ENCODE data around the gene PTN.
"Not testable (repeated sequence)": the region's sequence is repeated elsewhere in the genome, so short reads cannot be mapped to it uniquely, and the experiment has no call there.

The PTN gene

DNA sequence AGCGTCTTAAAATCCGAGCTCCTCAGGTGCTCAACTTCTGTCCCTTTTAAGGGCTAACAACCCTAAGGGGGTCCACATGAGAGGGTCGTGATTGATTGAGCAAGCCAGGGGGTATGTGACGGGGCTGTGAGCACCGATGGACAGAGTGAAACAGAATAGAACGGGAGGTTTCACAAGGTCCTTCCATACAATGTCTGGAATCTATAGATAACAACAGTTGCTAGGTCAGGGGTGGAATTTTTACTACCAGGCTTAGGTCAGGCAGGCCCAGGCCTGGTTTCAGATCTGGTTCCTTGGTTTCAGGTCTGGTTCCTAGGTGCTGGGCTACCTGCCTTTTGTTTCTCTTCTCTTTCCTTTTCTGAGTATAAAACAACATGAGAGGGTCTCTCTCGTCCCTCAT is 80.9 kb downstream of the PTN start:
- no peak for DNase-seq

- DNase-seq: no peak
These were observed 85.0 kb downstream of the PTN start for GRCh38 chr7:137258552-137258951.

DNA sequence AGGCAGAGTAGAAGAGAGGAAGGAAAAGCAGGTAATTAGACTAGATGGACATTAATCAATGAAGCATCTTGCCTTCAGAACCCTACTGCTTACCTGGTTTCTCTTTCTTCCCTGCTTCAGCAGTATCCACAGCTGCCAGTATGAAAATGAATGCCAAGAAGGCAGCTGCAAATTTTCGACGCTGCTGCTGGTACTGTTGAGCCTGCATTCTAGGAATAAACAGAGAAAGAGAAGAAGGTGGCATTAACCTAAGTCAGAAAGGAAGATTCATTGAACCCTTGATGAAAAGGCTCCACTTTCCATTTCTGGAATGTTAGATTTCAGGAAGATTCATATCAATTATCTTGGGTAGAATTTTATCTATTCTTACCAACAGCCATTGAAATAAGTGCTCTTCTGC is 88.8 kb downstream of the PTN start:
- no peak for DNase-seq

DNA sequence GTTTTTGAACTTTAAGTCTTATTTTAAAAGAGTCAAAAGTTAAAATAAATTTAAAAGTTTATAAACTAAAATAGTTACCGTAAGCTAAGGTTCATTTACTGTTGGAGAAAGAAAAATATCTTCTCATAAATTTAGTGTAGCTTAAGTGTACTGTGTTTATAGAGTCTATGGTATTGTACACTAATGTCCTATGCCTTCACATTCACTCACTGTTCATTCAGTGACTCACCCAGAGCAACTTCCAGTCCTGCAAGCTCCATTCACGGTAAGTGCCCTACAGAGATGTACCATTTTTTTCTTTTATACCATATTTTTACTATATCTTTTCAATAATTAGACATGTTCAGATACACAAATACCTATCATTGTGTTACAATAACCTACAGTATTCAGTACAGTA is 97.6 kb downstream of the PTN start:
- no peak for DNase-seq

DNA sequence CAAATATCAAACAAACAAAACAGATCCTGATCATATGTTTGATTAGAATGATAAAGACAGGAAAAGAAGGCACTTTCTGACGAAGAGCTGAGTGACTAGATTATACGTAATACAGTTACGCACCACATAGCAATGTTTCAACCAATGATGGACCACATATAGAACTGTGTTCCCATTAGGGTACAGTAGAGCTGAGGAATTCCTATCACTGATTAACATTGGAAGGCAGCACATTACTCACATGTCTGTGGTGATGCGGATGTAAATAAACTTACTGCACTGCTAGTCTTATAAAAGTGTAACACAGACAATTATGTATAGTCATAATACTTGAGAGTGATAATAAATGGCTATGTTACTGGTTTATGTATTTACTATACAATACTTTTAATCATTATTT is 98.3 kb downstream of the PTN start:
- no peak for DNase-seq

DNA sequence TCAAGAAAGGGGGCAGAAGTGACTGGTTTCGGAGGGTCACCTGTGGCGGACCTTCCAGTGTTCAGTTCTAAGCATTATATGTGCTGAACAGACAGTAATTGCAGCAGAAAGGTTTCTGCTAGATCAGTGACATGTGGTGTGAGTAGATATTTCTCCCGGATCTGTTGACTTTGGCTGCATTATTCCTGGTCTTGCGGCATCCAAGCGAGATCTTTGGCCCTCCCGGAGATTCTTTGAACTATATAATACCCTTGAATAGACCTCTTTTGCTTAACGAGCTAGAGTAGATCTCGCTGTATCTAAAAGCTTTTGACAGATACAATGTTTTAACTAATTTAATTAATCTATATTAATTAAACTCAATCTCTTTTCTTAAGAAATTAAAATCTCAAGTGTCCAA is 99.8 kb downstream of the PTN start:
- DNase-seq: no peak

- no peak for DNase-seq
These were observed 100.9 kb downstream of the PTN start for GRCh38 chr7:137242616-137243015.

DNA sequence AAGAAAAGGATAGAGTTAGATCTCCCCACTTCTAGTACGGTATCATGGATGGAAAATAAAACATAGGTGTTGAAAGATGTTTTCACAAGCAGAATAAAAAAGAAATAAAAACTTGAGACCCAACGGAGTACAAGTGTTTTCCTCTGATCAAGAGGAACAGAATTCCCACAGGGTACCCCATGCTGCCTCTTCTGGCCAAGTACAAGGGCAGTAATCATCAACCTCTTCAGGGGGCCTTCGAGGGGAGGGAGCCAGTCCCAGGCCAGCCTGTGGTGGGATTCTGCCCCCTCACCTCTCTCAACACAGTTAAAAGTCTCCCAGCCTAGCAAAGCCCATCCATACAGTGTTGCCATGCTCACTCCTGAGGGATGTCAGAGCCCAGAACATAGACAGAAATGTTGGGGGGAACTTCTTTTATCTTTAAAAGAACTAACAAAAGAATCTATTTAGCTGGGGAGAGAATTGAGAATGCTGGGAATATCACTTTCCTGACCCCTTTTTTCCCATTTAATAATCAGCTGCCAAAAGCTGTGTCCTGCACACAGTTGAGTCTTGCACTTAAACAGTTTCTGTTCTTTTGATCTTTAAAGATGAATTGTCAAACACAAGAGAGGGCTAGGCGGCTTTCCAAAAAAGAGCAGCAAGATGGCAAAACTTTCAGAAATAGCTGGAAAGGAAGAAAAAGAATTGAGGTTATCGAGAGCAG is 101.7 kb downstream of the PTN start:
- DNase-seq: no peak

DNA sequence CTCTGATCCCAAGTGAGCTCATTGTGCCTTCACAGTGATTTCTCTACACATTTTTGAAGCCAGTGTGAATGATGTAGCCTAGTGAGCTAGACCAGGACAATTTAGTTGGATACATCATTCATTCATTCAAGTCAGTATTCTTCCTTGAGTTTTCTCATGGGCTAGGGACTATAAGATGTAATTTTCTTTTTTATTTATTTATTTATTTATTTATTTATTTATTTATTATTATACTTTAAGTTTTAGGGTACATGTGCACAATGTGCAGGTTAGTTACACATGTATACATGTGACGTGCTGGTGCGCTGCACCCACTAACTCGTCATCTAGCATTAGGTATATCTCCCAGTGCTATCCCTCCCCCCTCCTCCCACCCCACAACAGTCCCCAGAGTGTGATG is 104.3 kb downstream of the PTN start:
- DNase-seq: not testable (repeated sequence)

DNA sequence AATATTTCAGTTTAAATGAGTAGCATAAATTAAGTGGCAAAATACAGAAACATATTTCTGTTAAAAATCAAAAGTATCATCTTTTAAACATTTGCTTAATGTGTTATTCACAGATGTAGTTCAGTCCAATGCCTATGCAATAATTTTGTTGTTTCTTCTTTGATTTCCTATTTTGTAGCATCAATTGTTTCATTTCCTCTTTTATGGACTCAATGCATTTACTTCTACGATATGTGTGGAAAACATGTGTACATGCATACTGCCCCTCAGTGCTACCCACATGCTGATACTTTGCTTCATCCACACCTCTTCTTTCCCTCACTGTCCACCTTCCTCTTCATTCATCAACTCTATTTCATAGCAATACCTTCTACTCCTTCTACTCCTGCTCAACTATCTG is 108.1 kb downstream of the PTN start:
- no peak for DNase-seq

GRCh38 chr7:137231167-137231566 is 112.4 kb downstream of the PTN start:
- no peak for DNase-seq

DNA sequence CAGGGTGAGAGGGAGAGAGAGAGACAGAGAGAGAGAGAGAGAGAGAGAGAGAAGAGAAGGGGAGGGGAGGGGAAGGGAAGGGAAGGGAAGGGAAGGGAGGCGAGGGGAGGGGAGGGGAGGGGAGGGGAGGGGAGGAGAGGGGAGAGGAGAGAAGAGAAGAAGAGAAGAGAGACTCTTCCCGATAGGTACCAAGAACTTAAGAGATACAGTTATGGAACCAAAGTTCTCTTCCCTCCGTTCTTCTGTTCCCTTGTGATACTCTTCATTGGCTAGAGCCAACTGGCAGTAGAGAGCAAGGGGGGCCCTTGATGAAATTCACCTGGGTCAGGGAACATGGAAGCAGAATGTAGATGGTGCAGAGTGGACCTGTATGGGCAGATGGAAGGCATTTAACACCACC is 122.1 kb downstream of the PTN start:
- no peak for DNase-seq

- no peak for DNase-seq
These were observed 129.8 kb downstream of the PTN start for GRCh38 chr7:137213744-137214143.

DNA sequence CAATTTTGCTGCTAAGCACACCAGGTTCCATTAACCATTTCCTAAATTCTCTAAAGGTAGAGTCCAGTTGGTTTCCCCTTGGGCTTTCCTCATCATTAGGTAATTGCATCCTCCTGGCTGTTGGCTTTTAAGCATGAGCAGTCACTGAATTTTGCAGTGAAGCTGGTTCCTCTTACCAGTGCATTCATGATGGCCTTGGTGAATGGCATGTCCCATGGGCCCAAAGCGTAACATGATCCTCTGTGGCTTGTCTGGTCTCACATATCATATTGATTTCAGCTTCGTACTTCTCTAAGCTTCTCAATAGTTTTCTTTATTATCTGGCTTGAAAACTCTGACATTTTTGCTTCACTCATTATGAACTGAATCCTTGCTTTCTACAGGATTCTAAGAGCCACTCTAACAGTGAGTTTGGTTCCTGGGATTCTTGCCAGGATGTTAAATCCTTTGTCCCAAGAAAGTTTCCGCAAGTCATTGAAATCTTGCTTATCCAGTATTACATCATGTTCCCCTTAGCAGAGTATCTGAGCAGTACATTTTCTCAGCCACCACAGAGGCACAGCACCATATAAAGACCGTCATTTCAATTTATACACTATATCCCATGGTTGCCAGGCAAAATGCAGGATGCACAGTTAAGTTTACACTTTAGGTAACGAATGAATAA is 134.2 kb downstream of the PTN start:
- DNase-seq: no peak

DNA sequence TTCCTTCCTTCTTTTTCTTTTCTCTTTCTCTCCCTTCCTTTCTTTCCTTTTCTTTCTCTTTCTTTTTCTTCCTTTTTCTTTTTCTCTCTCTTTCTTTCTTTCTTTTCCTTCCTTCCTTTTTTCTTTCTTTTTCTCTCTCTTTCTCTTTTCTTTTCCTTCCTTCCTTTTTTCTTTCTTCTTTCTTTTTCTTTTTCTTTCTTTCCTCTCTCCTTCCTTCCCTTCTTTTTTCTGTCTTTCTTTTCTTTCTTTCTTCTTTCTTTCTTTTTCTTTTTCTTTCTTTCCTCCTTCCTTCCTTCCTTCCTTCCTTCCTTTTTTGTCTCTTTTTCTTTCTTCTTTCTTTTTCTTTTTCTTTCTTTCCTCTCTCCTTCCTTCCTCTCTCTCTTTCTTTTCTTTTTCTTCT is 136.8 kb downstream of the PTN start:
- no peak for DNase-seq

- no peak for DNase-seq
These were observed 139.3 kb downstream of the PTN start for GRCh38 chr7:137204246-137204645.

DNA sequence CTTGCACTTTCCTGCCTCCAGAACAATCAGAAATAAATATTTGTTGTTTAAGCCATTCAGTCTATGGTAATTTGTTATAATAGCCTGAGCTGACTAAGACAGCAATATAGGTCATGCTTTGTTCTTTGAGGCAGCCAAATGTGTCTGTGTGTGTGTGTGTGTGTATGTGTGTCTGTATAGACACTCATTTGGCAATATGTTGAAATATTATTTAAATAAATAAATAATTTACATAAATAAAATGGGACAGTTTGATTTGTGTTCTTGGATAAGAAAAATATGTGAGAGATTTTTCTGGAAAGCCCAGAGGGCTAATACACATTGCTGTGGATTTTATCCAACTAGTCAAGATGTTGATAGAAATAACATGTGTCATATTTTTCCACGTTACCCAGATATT is 140.2 kb downstream of the PTN start:
- no peak for DNase-seq

DNA sequence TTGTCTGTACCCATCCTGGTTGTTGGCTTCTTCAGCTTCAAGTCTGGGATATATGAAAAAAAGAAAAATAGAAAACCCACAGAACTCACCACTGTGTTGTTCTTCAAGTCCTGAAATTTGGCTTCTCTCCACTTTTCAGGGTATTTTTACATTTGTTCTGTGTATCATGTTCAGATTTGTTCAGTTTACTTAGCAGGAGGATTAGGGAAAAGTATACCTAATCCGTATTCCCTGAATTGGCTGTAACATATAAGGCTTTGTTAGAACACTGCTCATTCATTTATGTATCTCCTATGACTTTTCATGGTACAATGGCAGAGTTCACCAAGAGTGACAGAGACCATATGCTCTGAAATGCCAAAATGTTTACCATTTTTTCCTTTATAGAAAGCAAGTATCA is 146.9 kb downstream of the PTN start:
- DNase-seq: no peak

- DNase-seq: no peak
These were observed 147.5 kb downstream of the PTN start for GRCh38 chr7:137195996-137196395.

DNA sequence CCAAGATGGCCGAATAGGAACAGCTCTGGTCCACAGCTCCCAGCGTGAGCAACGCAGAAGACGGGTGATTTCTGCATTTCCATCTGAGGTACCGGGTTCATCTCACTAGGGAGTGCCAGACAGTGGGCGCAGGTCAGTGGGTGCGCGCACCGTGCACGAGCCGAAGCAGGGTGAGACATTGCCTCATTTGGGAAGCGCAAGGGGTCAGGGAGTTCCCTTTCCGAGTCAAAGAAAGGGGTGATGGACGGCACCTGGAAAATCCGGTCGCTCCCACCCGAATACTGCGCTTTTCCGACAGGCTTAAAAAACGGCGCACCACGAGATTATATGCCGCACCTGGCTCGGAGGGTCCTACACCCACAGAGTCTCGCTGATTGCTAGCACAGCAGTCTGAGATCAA is 161.9 kb downstream of the PTN start:
- peak; percentile 60 for DNase-seq
